Stimulated activated CD4-positive, alpha-beta T cell treated with anti-CD3 and anti-CD28 coated beads, Interleukin-2, amount 100 ng/mL, for 48 hours (primary cell): ENCODE results near the gene CNST.
A peak's percentile ranks its signal among the peaks of the same experiment; 100 is the strongest.
"Not testable (repeated sequence)": the region's sequence is repeated elsewhere in the genome, so short reads cannot be mapped to it uniquely, and the experiment has no call there.

Experiments
- DNase-seq, 2 donors: peaks; one replicate each; pipeline ENCODE4 v3.0.0-alpha.2; 2020

The CNST gene

GRCh38 chr1:246560833-246561232, 5.4 kb upstream of the CNST start:
- not testable (repeated sequence) for DNase-seq

- DNase-seq = no peak
Observed at GRCh38 chr1:246564839-246565750, 1.2 kb upstream of the CNST start.

- no peak for DNase-seq
Observed at GRCh38 chr1:246565751-246566127, 517 bp upstream of the CNST start.

- peak in 1 of 2 donors; percentile 41 for DNase-seq
Observed at GRCh38 chr1:246566813-246567645, 773 bp downstream of the CNST start.

- DNase-seq = no peak
Observed at GRCh38 chr1:246567646-246568235, 1.5 kb downstream of the CNST start.

GRCh38 chr1:246569248-246570238, 3.3 kb downstream of the CNST start:
- peak in 1 of 2 donors; percentile 15 for DNase-seq

- DNase-seq = not testable (repeated sequence)
Observed at GRCh38 chr1:246571309-246571708, 5.1 kb downstream of the CNST start.

- no peak for DNase-seq
Observed at GRCh38 chr1:246571953-246572352, 5.7 kb downstream of the CNST start.

- no peak for DNase-seq
Observed at GRCh38 chr1:246572785-246573184, 6.5 kb downstream of the CNST start.

GRCh38 chr1:246573491-246573890, 7.2 kb downstream of the CNST start:
- no peak for DNase-seq

- DNase-seq = no peak
Observed at GRCh38 chr1:246576709-246577032, 10.4 kb downstream of the CNST start.

GRCh38 chr1:246577082-246577719, 10.9 kb downstream of the CNST start:
- no peak for DNase-seq

- DNase-seq = no peak
Observed at GRCh38 chr1:246577720-246578106, 11.5 kb downstream of the CNST start.

GRCh38 chr1:246579818-246580217, 13.6 kb downstream of the CNST start:
- no peak for DNase-seq

- DNase-seq = no peak
Observed at GRCh38 chr1:246580497-246581370, 14.5 kb downstream of the CNST start.

- DNase-seq = no peak
Observed at GRCh38 chr1:246582301-246583055, 16.2 kb downstream of the CNST start.

- DNase-seq = no peak
Observed at GRCh38 chr1:246583056-246583440, 16.8 kb downstream of the CNST start.

- DNase-seq = no peak
Observed at GRCh38 chr1:246583448-246584185, 17.4 kb downstream of the CNST start.

- no peak for DNase-seq
Observed at GRCh38 chr1:246587032-246587431, 20.8 kb downstream of the CNST start.
